GM21390 (cell line): ENCODE measurements around the gene GNAL.
"Not testable (repeated sequence)": the region's sequence is repeated elsewhere in the genome, so short reads cannot be mapped to it uniquely, and the experiment has no call there.

ENCODE experiments used
- ATAC-seq: cut with Tn5 transposase; IDR thresholded peaks from one replicate; pipeline ENCODE4 v1.9.1; 2021; ENCODE audit not compliant: unreplicated experiment

The GNAL gene

GRCh38 chr18:11842562-11842961 lies 153.5 kb downstream of the GNAL start:
- ATAC-seq = no peak

- no peak for ATAC-seq
Observed at GRCh38 chr18:11844436-11844835, 155.4 kb downstream of the GNAL start.

- ATAC-seq = no peak
Observed at GRCh38 chr18:11845654-11846053, 156.6 kb downstream of the GNAL start.

GRCh38 chr18:11847811-11848210 lies 158.7 kb downstream of the GNAL start:
- no peak for ATAC-seq

- ATAC-seq = no peak
Observed at GRCh38 chr18:11849279-11849678, 160.2 kb downstream of the GNAL start.

- ATAC-seq = no peak
Observed at GRCh38 chr18:11849841-11850634, 161.0 kb downstream of the GNAL start.

GRCh38 chr18:11850821-11851145 lies 161.7 kb downstream of the GNAL start:
- ATAC-seq = peak; percentile 28

GRCh38 chr18:11851146-11851805 lies 162.2 kb downstream of the GNAL start, which contains the start of gene CHMP1B:
TSS of gene CHMP1B (plus strand) at chr18:11851413. CDS start at chr18:11851512, 99 bp downstream.
- ATAC-seq = peak; percentile 87

GRCh38 chr18:11851806-11852337 lies 162.8 kb downstream of the GNAL start:
- no peak for ATAC-seq

- ATAC-seq = not testable (repeated sequence)
Observed at GRCh38 chr18:11854554-11854953, 165.5 kb downstream of the GNAL start.

- no peak for ATAC-seq
Observed at GRCh38 chr18:11857177-11857887, 168.3 kb downstream of the GNAL start.

- ATAC-seq = no peak
Observed at GRCh38 chr18:11859282-11859830, 170.3 kb downstream of the GNAL start.

GRCh38 chr18:11859903-11860407 lies 170.9 kb downstream of the GNAL start:
- ATAC-seq = no peak

GRCh38 chr18:11860594-11861450 lies 171.8 kb downstream of the GNAL start:
- ATAC-seq = no peak

- ATAC-seq = no peak
Observed at GRCh38 chr18:11861583-11862288, 172.7 kb downstream of the GNAL start.

GRCh38 chr18:11862468-11863137 lies 173.5 kb downstream of the GNAL start:
- no peak for ATAC-seq

- ATAC-seq = no peak
Observed at GRCh38 chr18:11864471-11864870, 175.4 kb downstream of the GNAL start.

- no peak for ATAC-seq
Observed at GRCh38 chr18:11865071-11865470, 176.0 kb downstream of the GNAL start.

GRCh38 chr18:11866329-11866728 lies 177.3 kb downstream of the GNAL start:
- ATAC-seq = no peak
